ENCODE measurements around the gene MTMR3. TPM values are rescaled to one million over a fixed set of nuclear protein-coding genes. Genes with fewer than 3 reads are reported as not detected.

MTMR3 gene
- total and polyA plus RNA-seq, 2 of the 8 experiments (the other 6 are each of a cell fraction or from before 2014, with no cell fraction given): 16.9 to 18.5 TPM

DNA sequence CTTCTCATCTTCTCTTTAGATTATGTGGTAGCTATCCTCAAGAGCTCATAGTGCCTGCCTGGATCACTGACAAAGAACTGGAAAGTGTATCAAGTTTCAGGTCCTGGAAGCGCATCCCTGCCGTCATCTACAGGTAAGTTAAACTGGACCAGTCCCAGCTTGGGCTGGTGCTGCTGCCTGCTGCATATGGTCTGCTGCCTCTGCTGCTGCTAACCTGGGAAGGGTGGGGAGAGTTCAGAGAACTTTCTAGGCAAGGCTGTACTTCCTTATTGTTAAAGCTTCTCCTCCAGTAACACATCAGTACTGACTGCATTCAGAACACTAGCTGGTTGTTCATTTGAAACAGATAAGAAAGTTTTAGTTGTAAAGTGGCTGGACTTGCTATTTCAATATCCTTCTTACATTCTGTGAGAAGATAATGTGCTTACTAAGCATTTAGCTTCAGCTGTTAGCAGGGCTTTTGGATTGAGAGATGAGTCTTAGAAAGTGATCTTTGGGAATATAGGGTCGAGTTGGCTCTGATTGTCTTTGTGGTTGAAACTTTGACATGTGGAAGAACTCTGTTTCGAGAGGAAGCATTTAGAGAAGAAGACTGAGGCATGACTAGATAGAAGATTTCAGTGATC is 120.0 kb downstream of the MTMR3 start:
- Histone ChIP-seq H2BK15ac (ENCODE audit: low read length) (no peak overlapping the region), H3K4me2 (ENCODE audit: insufficient read depth in 1 of 2, low read depth in 2 of 2, low read length in 2 of 2) (no peak overlapping the region), H3K4ac (replicated peaks; ENCODE audit: insufficient read length, low read depth, low read length) (no peak overlapping the region), H3K23ac (ENCODE audit: insufficient read length) (no peak overlapping the region), H3K9ac (replicated peaks in 1 of 4; ENCODE audit: extremely low read depth in 1 of 4, low read depth in 3 of 4, low read length in 3 of 4) (no peak overlapping the region), H4K5ac (ENCODE audit: insufficient read length, low read depth, low read length) (no peak overlapping the region), H3K56ac (replicated peaks; ENCODE audit: insufficient read length, low read depth, low read length) (no peak overlapping the region), H3K23me2 (ENCODE audit: low read depth, low read length) (no peaks in the 10 kb centered on the region), H4K8ac (ENCODE audit: extremely low read depth, insufficient read depth, low read length) (no peak overlapping the region), H4K20me1 (replicated peaks in 1 of 2; ENCODE audit: control insufficient read depth in 1 of 2, insufficient read depth in 2 of 2, low read length in 2 of 2) (peaks cover 0 to 2% of the 10 kb centered on the region in 2 experiments), H3K36me3 (ENCODE audit: control insufficient read depth in 2 of 4, insufficient read depth in 4 of 4, low read length in 3 of 4) (peaks cover 0 to 11% (median 1%) of the 10 kb centered on the region in 4 experiments; a peak in 2 of 8 replicates), H3K27me3 (replicated peaks in 1 of 4; ENCODE audit: control insufficient read depth in 3 of 4, extremely low read depth in 1 of 4, insufficient read depth in 3 of 4, low read length in 3 of 4) (no peaks in the 10 kb centered on the region), H4K91ac (replicated peaks; ENCODE audit: insufficient read length, low read length) (no peak overlapping the region), H3K9me3 (ENCODE audit: insufficient read depth in 2 of 2, low read depth in 1 of 2, low read length in 1 of 2) (no peaks in the 10 kb centered on the region), H3K4me1 (replicated peaks in 1 of 4; ENCODE audit: control insufficient read depth in 3 of 4, insufficient read depth in 4 of 4, low read length in 3 of 4) (no peaks in the 10 kb centered on the region; a peak in 3 of 7 replicates), H3K4me3 (ENCODE audit: extremely low read depth in 1 of 4, insufficient read depth in 2 of 4, low read depth in 3 of 4, low read length in 4 of 4) (no peak overlapping the region), H2BK12ac (ENCODE audit: low read depth, low read length) (no peak overlapping the region), H3K27ac (ENCODE audit: low read depth, low read length) (no peak overlapping the region), H2BK20ac (ENCODE audit: low read length) (no peak overlapping the region), H2BK5ac (ENCODE audit: low read depth, low read length) (no peak overlapping the region), H3K14ac (ENCODE audit: insufficient read length) (no peak overlapping the region), H3K18ac (ENCODE audit: extremely low read depth, low read length) (no peak overlapping the region), H2BK120ac (replicated peaks; ENCODE audit: low read depth, low read length) (no peak overlapping the region), H2AK5ac (ENCODE audit: low read depth, low read length) (no peak overlapping the region), H2AFZ (ENCODE audit: low read length) (no peak overlapping the region), H3K79me1 (ENCODE audit: low read depth, low read length) (no peaks in the 10 kb centered on the region), H3K79me2 (ENCODE audit: control insufficient read depth in 1 of 2, insufficient read depth in 2 of 2, low read length in 2 of 2) (no peaks in the 10 kb centered on the region)
- no peak for TF ChIP-seq ATF3 (IDR thresholded peaks at IDR 0.05; ENCODE audit: insufficient read depth, low read depth, low read length)
- TF ChIP-seq MAFK (IDR thresholded peaks at IDR 0.05; ENCODE audit: low read depth, low read length): peak; percentile 56; the same call in 1 of the 2 replicates
- TF ChIP-seq KDM4A (IDR thresholded peaks at IDR 0.05; ENCODE audit: low read depth, low read length, severe bottlenecking): no peak
- WGBS, 2 experiments (ENCODE audit: extremely low coverage in 1 of 2, insufficient coverage in 1 of 2, insufficient read length in 1 of 2, insufficient replicate concordance in 2 of 2, low coverage in 1 of 2, low lambda C conversion rate in 2 of 2, missing lambda C conversion rate in 1 of 2): 76% methylated on average over 4 of the region's 4 CpGs; no CpG with 5 or more reads in 1 of the 2 experiments
- ChIA-PET CTCF (ENCODE audit: partially characterized antibody) (interaction anchor here (0.7 to 3.4 kb wide), 10 partner anchors 86 to 368 kb away, joined by 3 to 19 read pairs (median 3); partner anchors contain the start of gene MTMR3), POLR2A (ENCODE audit: partially characterized antibody) (no interaction called here)
- DNase-seq (ENCODE audit: low read depth in 1 of 2, low spot score in 2 of 2) (no peak), FAIRE-seq (no peak)
